ENCODE results near the gene MXD1. TPM values are rescaled to one million over a fixed set of nuclear protein-coding genes. Genes with fewer than 3 reads are reported as not detected.
A peak's percentile ranks its signal among the peaks of the same experiment; 100 is the strongest.

Gene MXD1
- total RNA-seq, 1 experiment from 2014 or later = 3.7 TPM

- no peaks in the 10 kb centered on the region for H3K9me3 ChIP-seq (ENCODE audit: control insufficient read depth, low read depth, low read length)
- H2BK120ac ChIP-seq (ENCODE audit: low read depth, low read length, poor library complexity, severe bottlenecking) = no peak overlapping the region
- H2AK5ac ChIP-seq (ENCODE audit: insufficient read length, low read length) = no peak overlapping the region
- H2AFZ ChIP-seq (ENCODE audit: low read length) = no peak overlapping the region
- TF ChIP-seq, protein P1, sequence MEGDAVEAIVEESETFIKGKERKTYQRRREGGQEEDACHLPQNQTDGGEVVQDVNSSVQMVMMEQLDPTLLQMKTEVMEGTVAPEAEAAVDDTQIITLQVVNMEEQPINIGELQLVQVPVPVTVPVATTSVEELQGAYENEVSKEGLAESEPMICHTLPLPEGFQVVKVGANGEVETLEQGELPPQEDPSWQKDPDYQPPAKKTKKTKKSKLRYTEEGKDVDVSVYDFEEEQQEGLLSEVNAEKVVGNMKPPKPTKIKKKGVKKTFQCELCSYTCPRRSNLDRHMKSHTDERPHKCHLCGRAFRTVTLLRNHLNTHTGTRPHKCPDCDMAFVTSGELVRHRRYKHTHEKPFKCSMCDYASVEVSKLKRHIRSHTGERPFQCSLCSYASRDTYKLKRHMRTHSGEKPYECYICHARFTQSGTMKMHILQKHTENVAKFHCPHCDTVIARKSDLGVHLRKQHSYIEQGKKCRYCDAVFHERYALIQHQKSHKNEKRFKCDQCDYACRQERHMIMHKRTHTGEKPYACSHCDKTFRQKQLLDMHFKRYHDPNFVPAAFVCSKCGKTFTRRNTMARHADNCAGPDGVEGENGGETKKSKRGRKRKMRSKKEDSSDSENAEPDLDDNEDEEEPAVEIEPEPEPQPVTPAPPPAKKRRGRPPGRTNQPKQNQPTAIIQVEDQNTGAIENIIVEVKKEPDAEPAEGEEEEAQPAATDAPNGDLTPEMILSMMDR (conservative IDR thresholded peaks at IDR 0.05) = no peak
- DNase-seq = no peak
- H3K4me1 Mint-ChIP-seq = peaks cover 9 to 18% of the 10 kb centered on the region in 2 experiments
- H3K27ac ChIP-seq (ENCODE audit: insufficient read length, low read depth, low read length) = no peak overlapping the region
- H4K8ac ChIP-seq (replicated peaks; ENCODE audit: insufficient read length, low read depth, low read length) = no peak overlapping the region
- H4K20me1 ChIP-seq (ENCODE audit: control insufficient read depth, insufficient read depth, insufficient read length) = no peaks in the 10 kb centered on the region
- H2BK20ac ChIP-seq (ENCODE audit: low read depth, low read length, poor library complexity, severe bottlenecking) = no peak overlapping the region
- H4K91ac ChIP-seq (ENCODE audit: insufficient read length, low read depth, low read length) = no peak overlapping the region
- H3K79me2 ChIP-seq (ENCODE audit: insufficient read depth, low read length) = no peaks in the 10 kb centered on the region
- H3K4me1 ChIP-seq (ENCODE audit: insufficient read depth, low read length) = no peaks in the 10 kb centered on the region
- WGBS (ENCODE audit: extremely low coverage, insufficient read length, low lambda C conversion rate) = no CpG with 5 or more reads among the region's 11 CpGs
- no peak overlapping the region for H2BK12ac ChIP-seq (ENCODE audit: insufficient read length, low read depth, low read length)
- peaks cover 0 to 12% (median 7%) of the 10 kb centered on the region in 3 experiments; a peak in 4 of 7 replicates for H3K36me3 Mint-ChIP-seq (ENCODE audit: insufficient read depth in 1 of 3, low read depth in 3 of 3)
- H3T11ph ChIP-seq (ENCODE audit: low read length) = no peak overlapping the region
- no peak overlapping the region for H3K9ac ChIP-seq (ENCODE audit: extremely low read depth, insufficient read length, low read length)
- no peak overlapping the region for H3K4me3 Mint-ChIP-seq
- H3K14ac ChIP-seq (ENCODE audit: insufficient read depth, low read length) = no peak overlapping the region
- no peak overlapping the region for H2BK15ac ChIP-seq (ENCODE audit: low read depth, low read length)
- H3K23ac ChIP-seq (ENCODE audit: insufficient read length, low read depth, low read length) = no peak overlapping the region
- H3K27me3 ChIP-seq (ENCODE audit: insufficient read depth, low read length) = no peaks in the 10 kb centered on the region
- peak overlapping the region in 1 of 3 experiments; percentile 55; a peak in 1 of 7 replicates for H3K27ac Mint-ChIP-seq
- no peak overlapping the region for H3K4ac ChIP-seq (ENCODE audit: low read depth, low read length)
- H4K5ac ChIP-seq (ENCODE audit: insufficient read length, low read depth, low read length) = no peak overlapping the region
- H3K18ac ChIP-seq (ENCODE audit: insufficient read length, low read depth, low read length) = no peak overlapping the region
- no peak overlapping the region for H3K4me2 ChIP-seq (ENCODE audit: insufficient read depth, insufficient read length, low read length)
- no peaks in the 10 kb centered on the region for H3K9me3 Mint-ChIP-seq
- H3K79me1 ChIP-seq (ENCODE audit: insufficient read depth, low read depth, low read length, poor library complexity, severe bottlenecking) = no peaks in the 10 kb centered on the region
- no peak overlapping the region for H3K56ac ChIP-seq (ENCODE audit: insufficient read length, low read depth, low read length)
- peaks cover 1% of the 10 kb centered on the region; the same call in 1 of the 2 replicates for H3K27me3 Mint-ChIP-seq (ENCODE audit: low read depth)
- H3K23me2 ChIP-seq (ENCODE audit: insufficient read length, low read depth, low read length, poor library complexity, severe bottlenecking) = no peaks in the 10 kb centered on the region
- H2BK5ac ChIP-seq (ENCODE audit: insufficient read length, low read length) = no peak overlapping the region
These were observed 28.3 kb downstream of the MXD1 start for GRCh38 chr2:69943000-69943842.

Measured in H9 (cell line).